SKM-1 treated with dmso at 0.1 percent for 144 hours (cell line): Measurements from ENCODE around the gene PPP2R2C.

Experiments
- DNase-seq: peaks from one replicate; lab custom pipeline; 2025; ENCODE audit not compliant: unreplicated experiment; lab: John Stamatoyannopoulos, UW

Gene PPP2R2C

GRCh38 chr4:6368096-6368495 lies 104.3 kb downstream of the PPP2R2C start:
- no peak for DNase-seq

GRCh38 chr4:6367371-6367851 lies 105.0 kb downstream of the PPP2R2C start:
- no peak for DNase-seq

- no peak for DNase-seq
Observed at GRCh38 chr4:6366581-6366980, 105.8 kb downstream of the PPP2R2C start.

- DNase-seq = no peak
Observed at GRCh38 chr4:6365545-6366086, 106.8 kb downstream of the PPP2R2C start.

GRCh38 chr4:6364581-6364980 lies 107.8 kb downstream of the PPP2R2C start:
- no peak for DNase-seq

GRCh38 chr4:6364146-6364545 lies 108.3 kb downstream of the PPP2R2C start:
- DNase-seq = no peak

- no peak for DNase-seq
Observed at GRCh38 chr4:6362896-6363295, 109.5 kb downstream of the PPP2R2C start.

GRCh38 chr4:6362243-6362885 lies 110.0 kb downstream of the PPP2R2C start:
- DNase-seq = no peak

- DNase-seq = no peak
Observed at GRCh38 chr4:6361076-6361784, 111.2 kb downstream of the PPP2R2C start.

GRCh38 chr4:6360385-6360784 lies 112.0 kb downstream of the PPP2R2C start:
- no peak for DNase-seq

GRCh38 chr4:6359536-6360308 lies 112.7 kb downstream of the PPP2R2C start:
- DNase-seq = no peak

- DNase-seq = no peak
Observed at GRCh38 chr4:6357476-6357875, 114.9 kb downstream of the PPP2R2C start.

- no peak for DNase-seq
Observed at GRCh38 chr4:6356076-6356560, 116.3 kb downstream of the PPP2R2C start.

- no peak for DNase-seq
Observed at GRCh38 chr4:6355052-6355451, 117.4 kb downstream of the PPP2R2C start.

GRCh38 chr4:6354626-6355025 lies 117.8 kb downstream of the PPP2R2C start:
- no peak for DNase-seq

GRCh38 chr4:6354119-6354518 lies 118.3 kb downstream of the PPP2R2C start:
- DNase-seq = no peak

GRCh38 chr4:6352031-6352692 lies 120.3 kb downstream of the PPP2R2C start:
- no peak for DNase-seq

- no peak for DNase-seq
Observed at GRCh38 chr4:6351246-6352000, 121.0 kb downstream of the PPP2R2C start.

- no peak for DNase-seq
Observed at GRCh38 chr4:6350646-6351045, 121.8 kb downstream of the PPP2R2C start.
